Right lobe of liver (tissue), 4 donors: ENCODE data around the gene CCR5.

Source experiments
- CTCF ChIP-seq, 4 donors: fragments of 200-600 bp in 3 of 4; fragments of 450-650 bp in 1 of 4; IDR thresholded peaks; one replicate each; pipeline versions ENCODE4 v1.5.1 to v1.8.0; 2016 to 2022; ENCODE audit warnings: antibody characterized with exemption in 4 of 4, mild to moderate bottlenecking in 2 of 4
- POLR2A ChIP-seq: fragments of 450-650 bp; IDR thresholded peaks from one replicate; pipeline ENCODE4 v1.6.1; 2017; ENCODE audit warnings: antibody characterized with exemption, mild to moderate bottlenecking
- donor health status: DM: no; HTN: no; CAD: no.
- donor health status: DM: no; HTN: no; CAD: no.
- donor health status: DM: no; HTN: yes; CAD: no.

DNA sequence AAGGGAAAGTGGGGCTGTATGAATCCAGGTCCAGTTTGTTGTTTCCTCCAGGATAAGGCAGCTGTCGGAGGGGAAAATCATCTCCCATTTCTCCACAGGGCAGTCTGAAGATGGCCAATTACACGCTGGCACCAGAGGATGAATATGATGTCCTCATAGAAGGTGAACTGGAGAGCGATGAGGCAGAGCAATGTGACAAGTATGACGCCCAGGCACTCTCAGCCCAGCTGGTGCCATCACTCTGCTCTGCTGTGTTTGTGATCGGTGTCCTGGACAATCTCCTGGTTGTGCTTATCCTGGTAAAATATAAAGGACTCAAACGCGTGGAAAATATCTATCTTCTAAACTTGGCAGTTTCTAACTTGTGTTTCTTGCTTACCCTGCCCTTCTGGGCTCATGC lies 37.2 kb downstream of the CCR5 start:
- TF ChIP-seq CTCF (IDR thresholded peaks at IDR 0.05): no peak
- TF ChIP-seq POLR2A: no peak
